Sigmoid colon (tissue), 4 donors: ENCODE measurements around the gene CYB5R3.

Experiments
- CTCF ChIP-seq, 4 experiments: fragments of 450-650 bp in 3 of 4; fragments of 200-600 bp in 1 of 4; IDR thresholded peaks; one replicate each; pipeline ENCODE4 v1.5.1; 2016 to 2019; ENCODE audit warnings: antibody characterized with exemption in 4 of 4, mild to moderate bottlenecking in 3 of 4, moderate library complexity in 2 of 4
- POLR2AphosphoS5 ChIP-seq, 4 donors: sonication (generic); formaldehyde crosslinking; IDR thresholded peaks; one replicate each; pipeline ENCODE4 v1.6.1; 2017; ENCODE audit warnings: antibody characterized with exemption in 4 of 4

- TF ChIP-seq CTCF (IDR thresholded peaks at IDR 0.05) (no peak), POLR2AphosphoS5 (IDR thresholded peaks at IDR 0.05) (no peak)
Measured at GRCh38 chr22:42596336-42596735, 52.9 kb downstream of the CYB5R3 start.
